Amniotic epithelial cell (primary cell): ENCODE data around the gene ATAD2B.
A peak's percentile ranks its signal among the peaks of the same experiment; 100 is the strongest.

Experiments used
- DNase-seq: peaks from one replicate; pipeline ENCODE4 v3.0.0-alpha.2; 2010; ENCODE audit warnings: low read depth

ATAD2B gene

DNA sequence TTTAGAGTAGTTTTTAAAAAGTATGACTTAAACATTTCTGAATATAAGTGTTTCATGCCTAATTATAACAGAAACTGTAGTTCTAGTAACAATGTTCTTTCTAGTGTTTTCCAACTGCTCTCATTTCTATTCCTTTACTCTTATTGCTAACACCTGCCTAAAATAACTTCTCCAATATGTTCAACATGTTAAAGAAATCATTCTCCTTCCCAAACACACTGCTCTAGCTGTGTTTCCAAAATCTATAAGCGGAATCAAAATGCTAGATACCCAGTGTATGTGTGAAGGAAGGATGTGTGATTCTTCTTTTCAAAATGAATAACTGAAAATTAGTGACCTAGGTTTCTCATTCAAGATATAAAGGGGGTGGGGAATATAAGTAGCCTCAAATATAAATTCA, 89.1 kb downstream of the ATAD2B start:
- DNase-seq, result no peak

DNA sequence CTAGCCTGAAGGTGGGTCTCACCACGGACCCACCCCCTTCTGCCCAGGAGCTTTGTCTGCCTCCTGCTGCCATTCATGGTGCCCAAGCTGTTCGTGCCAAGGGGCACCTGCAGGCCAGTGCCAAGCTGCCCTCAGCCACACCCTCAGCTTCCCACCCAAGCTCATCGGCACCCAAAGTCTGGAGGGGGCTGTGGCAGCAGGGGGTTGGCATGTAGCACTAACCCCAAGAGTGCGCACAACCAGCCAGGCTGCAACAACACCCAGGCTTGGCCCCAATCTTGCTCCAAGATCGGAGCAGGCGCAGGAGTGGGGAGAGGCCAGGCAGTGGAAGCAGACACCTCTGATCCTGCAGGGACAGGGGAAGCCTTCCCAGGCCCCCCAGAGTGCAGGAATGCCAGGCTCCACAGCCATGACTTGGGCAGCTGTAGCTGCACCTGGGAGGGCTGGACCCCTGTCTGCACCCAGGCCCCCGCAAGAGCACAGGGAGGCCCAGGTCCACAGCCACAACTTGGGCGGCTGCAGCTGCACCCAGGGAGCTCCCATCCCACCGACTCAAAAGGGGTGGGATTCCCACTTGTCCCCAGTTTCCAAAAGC, 89.9 kb downstream of the ATAD2B start:
- no peak for DNase-seq

- no peak for DNase-seq
Observed at GRCh38 chr2:23836505-23836904, 90.4 kb downstream of the ATAD2B start.

DNA sequence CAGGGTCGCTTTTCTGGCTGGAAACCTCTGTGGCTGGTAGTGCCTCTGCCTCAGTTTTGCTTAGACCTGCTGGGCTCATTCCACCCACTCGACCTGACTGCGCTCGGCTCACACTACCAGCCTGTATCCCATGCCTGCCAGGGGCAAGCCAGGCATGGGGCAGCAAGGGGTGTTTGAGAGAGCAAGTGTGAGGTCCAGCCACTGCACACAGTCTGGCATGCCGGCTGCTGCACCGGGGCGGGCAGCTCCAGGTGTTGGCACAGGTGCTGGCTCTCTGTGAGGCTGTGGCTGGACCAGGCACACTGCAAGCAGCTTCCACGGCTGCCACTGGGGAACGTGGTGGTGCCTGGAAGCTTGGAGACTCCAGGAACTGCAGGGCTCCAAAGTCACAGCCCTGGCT, 90.9 kb downstream of the ATAD2B start:
- DNase-seq, result no peak

DNA sequence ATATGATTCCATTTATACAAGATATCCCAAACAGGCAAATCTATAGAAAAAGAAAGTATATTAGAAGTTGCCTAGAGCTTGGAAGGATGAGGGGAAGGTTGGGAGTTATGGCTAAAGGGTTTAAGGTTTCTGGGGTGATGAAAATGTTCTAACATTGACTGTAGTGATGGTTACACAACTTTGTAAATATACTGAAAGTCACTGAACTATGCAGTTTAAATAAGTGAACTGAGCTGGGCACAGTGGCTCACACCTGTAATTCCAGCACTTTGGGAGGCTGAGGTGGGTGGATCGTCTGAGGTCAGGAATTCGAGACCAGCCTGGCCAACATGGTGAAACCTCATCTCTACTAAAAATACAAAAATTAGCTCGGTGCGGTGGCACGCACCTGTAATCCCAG, 91.5 kb downstream of the ATAD2B start:
- no peak for DNase-seq

DNA sequence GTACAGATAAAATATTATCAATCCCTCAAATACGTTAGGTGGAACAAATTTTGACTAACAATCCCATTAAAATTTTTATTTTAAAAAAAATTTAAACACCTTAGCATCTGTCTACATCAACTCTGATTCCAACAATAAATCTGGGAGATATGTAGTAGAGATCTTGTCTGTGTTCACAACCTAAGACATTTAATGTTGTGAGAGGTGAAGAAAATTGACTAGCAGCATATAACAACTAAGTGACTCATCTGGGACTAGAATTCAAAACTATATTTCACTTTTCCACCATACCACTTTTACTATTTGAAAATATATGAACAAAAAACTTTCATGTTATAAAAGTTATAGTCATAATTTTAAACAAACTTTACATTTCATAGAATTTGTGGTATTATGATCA, 97.9 kb downstream of the ATAD2B start:
- peak; percentile 46 for DNase-seq

DNA sequence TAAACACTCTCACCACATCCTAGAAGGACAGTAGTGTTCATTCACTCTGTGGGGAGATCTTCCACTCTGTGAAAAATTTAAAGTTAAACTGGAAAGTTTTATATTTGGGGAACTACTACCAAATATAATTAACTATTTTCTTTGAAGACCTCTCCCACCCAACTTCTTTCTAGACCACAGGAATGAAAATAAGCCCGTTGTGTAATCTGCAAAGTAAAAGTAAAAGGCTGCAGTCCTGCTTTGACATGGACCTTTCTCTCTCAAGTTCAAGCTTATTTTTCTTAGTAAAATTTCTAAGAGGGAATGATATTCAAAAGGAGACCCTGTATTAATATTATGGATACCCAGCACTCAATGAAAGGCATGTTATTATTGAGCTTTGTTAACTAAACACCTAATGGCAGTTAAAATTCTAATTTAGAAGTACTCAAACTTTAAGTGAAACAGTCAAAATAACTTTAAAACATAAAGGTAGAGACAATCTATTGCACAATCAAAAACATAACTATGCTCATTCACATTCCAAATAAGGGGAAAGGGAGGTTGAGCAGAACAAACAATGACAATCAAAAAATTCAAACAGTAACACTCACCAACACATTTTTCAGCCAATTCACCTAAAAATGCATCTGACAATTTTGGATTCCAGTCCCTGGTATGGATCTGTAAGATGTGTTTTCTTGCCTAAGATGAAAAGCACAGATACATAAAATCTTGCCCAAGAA, 98.5 kb downstream of the ATAD2B start:
- DNase-seq, result peak; percentile 36

DNA sequence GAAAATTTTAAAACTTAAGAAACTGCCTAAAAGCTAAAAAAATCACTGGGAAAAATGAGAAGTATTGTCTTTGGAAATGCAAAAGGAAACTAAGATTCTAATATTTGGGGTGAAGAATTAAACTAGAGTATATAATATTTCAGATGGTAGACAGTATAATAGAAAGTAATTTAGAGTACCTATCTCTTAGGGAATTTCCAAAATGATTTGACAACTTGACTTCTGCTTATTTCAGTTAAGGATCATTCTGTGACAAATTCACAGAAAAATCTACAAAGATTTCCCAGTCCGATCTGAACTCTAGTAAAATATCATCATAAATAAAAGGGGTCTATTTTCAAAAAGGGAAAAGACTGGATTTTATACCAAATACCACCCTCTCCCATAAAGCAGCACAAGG, 99.6 kb downstream of the ATAD2B start:
- no peak for DNase-seq

DNA sequence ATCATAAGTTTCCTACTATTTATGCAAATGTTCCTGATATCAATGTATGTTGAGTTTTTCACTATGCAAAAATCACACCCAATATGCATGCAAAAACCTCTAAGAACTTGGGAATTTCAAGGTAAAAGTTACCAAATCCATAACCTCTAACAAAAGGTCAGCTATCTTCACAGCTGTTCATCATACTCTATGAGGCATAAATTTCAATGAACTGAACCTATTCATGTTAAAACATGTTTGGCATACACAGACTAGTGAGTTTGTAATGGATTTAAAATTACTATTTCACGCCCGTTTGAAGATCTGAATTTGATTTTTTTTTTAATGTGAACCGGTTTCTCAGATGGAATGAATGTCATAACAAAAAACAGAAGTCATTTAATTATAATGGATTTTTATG, 100.2 kb downstream of the ATAD2B start:
- DNase-seq, result no peak

DNA sequence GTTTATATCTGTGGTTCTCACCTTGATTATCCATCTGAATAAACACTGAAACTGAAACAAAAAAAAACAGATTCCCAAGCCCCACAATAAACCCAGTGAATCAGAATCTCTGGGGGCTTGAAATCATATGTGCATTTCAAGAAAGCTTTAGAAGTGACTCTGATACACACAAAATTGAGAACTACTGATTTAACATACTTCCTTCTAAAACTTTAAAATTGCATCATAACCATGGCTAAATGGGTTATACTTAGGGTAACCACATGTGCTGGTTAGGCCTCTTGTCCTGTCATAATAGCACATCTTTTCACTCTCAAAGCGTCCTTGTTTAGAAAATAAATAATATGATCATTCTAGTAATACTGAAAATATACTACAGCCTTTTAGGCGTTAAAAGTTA, 100.9 kb downstream of the ATAD2B start:
- no peak for DNase-seq

- peak; percentile 51 for DNase-seq
Observed at GRCh38 chr2:23824777-23825212, 102.1 kb downstream of the ATAD2B start.

GRCh38 chr2:23823863-23824262, 103.1 kb downstream of the ATAD2B start:
- DNase-seq, result no peak

- no peak for DNase-seq
Observed at GRCh38 chr2:23814963-23815362, 112.0 kb downstream of the ATAD2B start.

DNA sequence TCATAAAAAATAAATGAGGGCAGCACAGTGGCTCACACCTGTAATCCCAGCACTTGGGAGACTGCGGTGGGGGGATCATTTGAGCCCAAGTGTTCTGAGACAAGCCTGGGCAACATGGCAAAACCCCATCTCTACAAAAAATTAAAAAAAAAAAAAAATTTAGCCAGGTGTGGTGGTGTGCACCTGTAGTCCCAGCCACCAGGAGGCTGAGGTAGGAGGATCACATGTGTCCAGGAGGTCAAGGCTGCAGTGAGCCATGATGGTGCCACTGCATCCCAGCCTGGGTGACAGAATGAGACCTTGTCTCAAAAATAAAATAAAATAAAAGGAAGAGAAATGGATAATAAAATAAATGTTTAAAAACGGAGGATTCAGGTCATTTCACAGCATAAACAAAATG, 113.5 kb downstream of the ATAD2B start:
- no peak for DNase-seq

DNA sequence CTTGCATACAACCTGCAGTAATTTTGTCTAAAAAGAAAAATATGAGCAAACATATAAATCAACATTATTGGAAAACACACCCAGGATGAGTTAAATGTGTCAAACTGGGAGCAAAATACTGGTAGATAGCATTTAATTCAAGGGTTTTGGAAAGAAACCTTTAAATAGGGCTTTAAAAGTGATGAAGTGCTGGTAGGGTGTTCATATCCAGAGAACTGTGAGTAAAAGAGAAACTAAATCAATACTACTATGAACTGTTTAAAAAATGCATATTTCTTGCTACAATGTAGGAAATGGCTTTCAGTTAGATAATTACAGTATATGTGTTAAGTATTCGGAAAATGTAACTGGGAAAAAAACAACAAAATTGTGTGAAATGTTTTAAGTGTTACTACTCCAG, 117.8 kb downstream of the ATAD2B start:
- DNase-seq, result no peak

- no peak for DNase-seq
Observed at GRCh38 chr2:23806665-23807249, 120.2 kb downstream of the ATAD2B start.

DNA sequence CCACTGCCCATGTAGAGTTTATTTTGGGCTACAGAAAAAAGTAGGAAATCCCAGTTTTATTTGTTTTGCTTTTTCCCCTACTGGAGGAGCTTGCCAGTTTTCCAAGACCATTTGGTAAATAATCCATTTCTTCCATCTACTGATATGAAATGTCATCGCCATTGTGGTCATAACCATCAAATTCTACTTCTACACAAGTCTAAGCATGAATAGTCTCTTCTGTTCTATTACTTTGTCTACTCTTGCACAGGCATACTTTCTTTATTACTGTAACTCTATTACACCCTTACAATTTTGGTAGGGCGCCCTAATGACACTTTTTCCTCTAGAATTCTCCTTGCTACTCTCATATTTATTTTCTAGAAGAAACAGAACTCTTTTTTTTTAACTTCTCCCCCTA, 120.7 kb downstream of the ATAD2B start:
- DNase-seq, result no peak

DNA sequence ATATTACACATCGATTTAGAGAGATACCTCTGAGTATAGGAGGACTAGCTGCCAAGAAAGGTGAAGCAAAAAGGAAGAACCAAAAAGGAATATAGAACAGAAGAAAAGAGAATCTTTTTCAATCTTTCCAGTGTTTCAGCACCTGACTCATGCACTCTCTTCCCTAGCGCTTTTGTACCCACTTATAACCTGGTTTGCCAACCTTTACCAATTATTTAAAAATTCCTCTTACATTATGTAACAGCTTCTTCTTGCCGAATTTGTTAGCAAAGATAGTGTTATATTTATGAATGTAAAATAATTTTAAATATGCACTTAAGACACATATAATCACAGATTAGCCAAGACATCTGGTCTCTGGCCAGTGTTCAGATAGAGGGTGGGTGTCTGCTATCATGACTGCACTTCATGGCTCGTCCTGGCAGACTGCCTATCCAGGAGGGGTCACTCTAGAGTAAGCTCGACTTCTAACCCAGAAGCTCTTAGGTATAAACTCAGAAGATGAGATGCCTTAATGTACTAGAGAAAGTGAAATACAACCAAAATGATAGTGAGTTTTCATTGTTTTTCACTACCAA, 122.9 kb downstream of the ATAD2B start:
- DNase-seq, result peak; percentile 71

- peak; percentile 46 for DNase-seq
Observed at GRCh38 chr2:23803264-23803964, 123.5 kb downstream of the ATAD2B start.

- DNase-seq, result peak; percentile 86
Observed at GRCh38 chr2:23801396-23801795, 125.5 kb downstream of the ATAD2B start.

- DNase-seq, result no peak
Observed at GRCh38 chr2:23794234-23794633, 132.7 kb downstream of the ATAD2B start.

GRCh38 chr2:23793476-23793875, 133.4 kb downstream of the ATAD2B start:
- no peak for DNase-seq

DNA sequence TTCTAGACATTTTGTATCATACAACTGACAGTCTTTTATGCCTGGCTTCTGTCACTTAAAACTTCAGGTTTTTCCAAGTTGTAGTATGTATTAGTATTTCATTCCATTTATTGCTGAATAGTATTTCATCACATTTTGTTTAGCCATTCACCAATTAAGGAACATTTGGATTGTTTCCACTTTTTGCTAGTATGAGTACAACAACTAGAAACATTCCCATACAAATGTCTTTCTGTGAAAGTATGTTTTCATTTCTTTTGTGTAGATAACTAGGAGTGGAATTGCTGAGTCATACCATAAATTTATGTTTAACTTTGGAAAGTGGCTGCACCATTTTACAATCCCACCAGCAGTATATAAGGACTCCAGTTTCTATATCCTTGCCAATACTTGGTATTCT, 135.9 kb downstream of the ATAD2B start:
- peak; percentile 75 for DNase-seq
